HepG2 (cell line): ENCODE results near the gene COPZ2. TPM values are rescaled to one million over a fixed set of nuclear protein-coding genes. Genes with fewer than 3 reads are reported as not detected.
A peak's percentile ranks its signal among the peaks of the same experiment; 100 is the strongest.

Experiments used
- ATAC-seq: fragments of 200-7000 bp; cut with Tn5 transposase; 3 replicates; pipeline ENCODE4 v1.9.1; 2020; ENCODE audit warnings: mild to moderate bottlenecking, moderate library complexity
- BruUV-seq: library from RNA; stranded (reverse); fragments of 400-500 nt; replicated peaks from 2 replicates; lab custom pipeline; 2021; lab: Mats Ljungman, UMichigan
- CTCF ChIA-PET: fragments of 300-600 bp; formaldehyde crosslinking; extraction: SDS; loops from one replicate; lab custom pipeline; 2021; ENCODE audit warnings: low total read pairs, inconsistent platforms, low intra/inter-chr PET ratio; lab: Yijun Ruan, JAX
- POLR2A ChIA-PET: fragments of 350-600 bp; sonication (Branson Sonifier 250); formaldehyde crosslinking; loops from one replicate; lab custom pipeline; 2020; ENCODE audit warnings: antibody characterized with exemption, inconsistent platforms; lab: Yijun Ruan, JAX
- DNase-seq: peaks from one replicate; pipeline ENCODE4 v3.0.0-alpha.2; 2015; ENCODE audit warnings: low spot score
- FAIRE-seq: peaks from 3 replicates; lab custom pipeline; 2011; peaks lifted over from hg19 to GRCh38; lab: Jason Lieb, UNC
- H2AFZ ChIP-seq: one replicate; pipeline ENCODE4 v1.6.1; 2011; ENCODE audit warnings: low read length, inconsistent platforms
- H3K27ac ChIP-seq: fragments of 300-600 bp; 3 replicates; pipeline ENCODE4 v1.8.0; 2011; ENCODE audit warnings: mixed run types, mild to moderate bottlenecking, mixed read lengths, low read length, inconsistent platforms; ENCODE audit not compliant: insufficient read depth; ENCODE audit errors: extremely low read length
- H3K27me3 ChIP-seq, 2 experiments: fragments of 200-600 bp in 1 of 2; 2 replicates in 1 of 2; 3 replicates in 1 of 2; pipeline versions ENCODE4 v1.6.0 to v1.8.0; 2011; ENCODE audit warnings: low read length in 2 of 2, mild to moderate bottlenecking in 2 of 2, moderate library complexity in 2 of 2, inconsistent platforms in 1 of 2; ENCODE audit not compliant: insufficient read depth in 2 of 2, control insufficient read depth in 1 of 2
- H3K36me3 ChIP-seq, 2 experiments: fragments of 200-600 bp in 1 of 2; replicated peaks in 1 of 2; 2 replicates in 1 of 2; 3 replicates in 1 of 2; pipeline versions ENCODE4 v1.5.1 to v1.8.0; 2011; ENCODE audit warnings: low read length in 2 of 2, inconsistent platforms in 1 of 2; ENCODE audit not compliant: insufficient read depth in 2 of 2, control insufficient read depth in 1 of 2
- H3K4me1 ChIP-seq: 2 replicates; pipeline ENCODE4 v1.5.1; 2012; ENCODE audit warnings: low read length, inconsistent platforms; ENCODE audit not compliant: insufficient read depth
- H3K4me2 ChIP-seq: 2 replicates; pipeline ENCODE4 v1.6.0; 2011; ENCODE audit warnings: low read depth, low read length, inconsistent platforms
- H3K4me3 ChIP-seq, 3 experiments: fragments of 200-600 bp in 1 of 3; sonication (generic), shearing (Covaris generic) in 1 of 3; replicated peaks in 1 of 3; 2 replicates each; pipeline ENCODE4 v1.5.1; 2011 to 2016; ENCODE audit warnings: low read length in 3 of 3, inconsistent platforms in 2 of 3, low read depth in 2 of 3, mild to moderate bottlenecking in 2 of 3, control low read depth in 1 of 3, mixed read lengths in 1 of 3; ENCODE audit not compliant: insufficient read depth in 1 of 3
- H3K79me2 ChIP-seq: one replicate; pipeline ENCODE4 v1.6.1; 2011; ENCODE audit warnings: low read length, inconsistent platforms; ENCODE audit not compliant: insufficient read depth
- H3K9ac ChIP-seq: 2 replicates; pipeline ENCODE4 v1.6.0; 2011; ENCODE audit warnings: mild to moderate bottlenecking, low read depth, low read length, inconsistent platforms; ENCODE audit not compliant: insufficient read depth
- H3K9me3 ChIP-seq: 2 replicates; pipeline ENCODE4 v1.5.1; 2012; ENCODE audit warnings: mild to moderate bottlenecking, low read length
- H4K20me1 ChIP-seq: 2 replicates; pipeline ENCODE4 v1.6.0; 2011; ENCODE audit warnings: inconsistent platforms, mild to moderate bottlenecking, low read length, moderate library complexity; ENCODE audit not compliant: insufficient read depth
- ARHGAP35 ChIP-seq: sonication (generic); formaldehyde crosslinking; IDR thresholded peaks from 2 replicates; pipeline ENCODE4 v1.9.0; 2022; ENCODE audit warnings: mild to moderate bottlenecking, inconsistent platforms, moderate library complexity, missing genetic modification reagents, borderline replicate concordance
- GABPA ChIP-seq, 2 experiments: IDR thresholded peaks; 2 replicates each; pipeline ENCODE4 v1.6.1; 2011 to 2016; ENCODE audit warnings: low read depth in 2 of 2, low read length in 1 of 2, missing biosample characterization in 1 of 2, missing genetic modification characterization in 1 of 2
- GATA4 ChIP-seq: sonication (generic); IDR thresholded peaks from 2 replicates; pipeline ENCODE4 v1.6.1; 2016; ENCODE audit warnings: antibody characterized with exemption, low read depth, borderline replicate concordance
- IRX3 ChIP-seq: sonication (generic); formaldehyde crosslinking; IDR thresholded peaks from 2 replicates; pipeline ENCODE4 v1.8.1; 2023; ENCODE audit warnings: mild to moderate bottlenecking, low read depth, missing genetic modification reagents, borderline replicate concordance
- MAZ ChIP-seq, 2 experiments: sonication (generic) in 1 of 2; formaldehyde crosslinking in 1 of 2; IDR thresholded peaks; 2 replicates each; pipeline versions ENCODE4 v1.5.0 to v1.6.1; 2012 to 2020; ENCODE audit warnings: low read depth in 2 of 2, mild to moderate bottlenecking in 2 of 2, borderline replicate concordance in 1 of 2, improper control_type of control experiment in 1 of 2, low read length in 1 of 2, missing genetic modification reagents in 1 of 2, moderate library complexity in 1 of 2
- NCOA1 ChIP-seq: sonication (generic); formaldehyde crosslinking; IDR thresholded peaks from 2 replicates; pipeline ENCODE4 v1.9.0; 2021; ENCODE audit warnings: missing genetic modification reagents
- RCOR2 ChIP-seq: IDR thresholded peaks from 2 replicates; pipeline ENCODE4 v1.6.1; 2016; ENCODE audit warnings: missing biosample characterization, missing genetic modification reagents
- RFX5 ChIP-seq: IDR thresholded peaks from 2 replicates; pipeline ENCODE4 v1.6.1; 2011; ENCODE audit warnings: low read depth, low read length, improper control_type of control experiment
- SIN3B ChIP-seq: fragments of 150-350 bp; IDR thresholded peaks from 2 replicates; pipeline ENCODE4 v1.6.1; 2014; ENCODE audit warnings: low read length
- TCF7 ChIP-seq: sonication (generic); IDR thresholded peaks from 2 replicates; pipeline ENCODE4 v1.6.1; 2016; ENCODE audit warnings: antibody characterized with exemption, low read depth
- ZFP36L2 ChIP-seq: sonication (generic); formaldehyde crosslinking; IDR thresholded peaks from 2 replicates; pipeline ENCODE4 v1.4.0; 2020; ENCODE audit warnings: missing genetic modification reagents
- ZFX ChIP-seq: sonication (generic); formaldehyde crosslinking; IDR thresholded peaks from 2 replicates; pipeline ENCODE4 v1.4.0; 2020; ENCODE audit warnings: mild to moderate bottlenecking, low read depth, missing genetic modification reagents, moderate library complexity
- ZNF549 ChIP-seq: sonication (generic); formaldehyde crosslinking; IDR thresholded peaks from 2 replicates; pipeline ENCODE4 v1.5.0; 2020; ENCODE audit warnings: missing genetic modification reagents
- ZNF672 ChIP-seq: sonication (generic); formaldehyde crosslinking; IDR thresholded peaks from 2 replicates; pipeline ENCODE4 v1.8.1; 2022; ENCODE audit warnings: missing genetic modification reagents
- ZSCAN25 ChIP-seq: sonication (generic); formaldehyde crosslinking; IDR thresholded peaks from 2 replicates; pipeline ENCODE4 v1.8.0; 2022; ENCODE audit warnings: mild to moderate bottlenecking, missing genetic modification reagents
- WGBS: methylation state at CpG from one replicate; pipeline ENCODE4 v1.1.6; 2017; ENCODE audit warnings: low lambda C conversion rate; 5-methylcytosine and 5-hydroxymethylcytosine counted together
- in situ Hi-C: cut with HindIII; loops from 2 replicates; pipeline ENCODE4 v1.10.0; 2017; ENCODE audit warnings: low pct_unique_long_range_greater_than_20kb; ENCODE audit not compliant: extremely low pct_ligation_motif_present
- intact Hi-C: fragments of 100-400 bp; cut with micrococcal nuclease; formaldehyde crosslinking; loops from one replicate; pipeline ENCODE4 v1.10.0; 2022; ENCODE audit not compliant: unreplicated experiment
- polyA plus RNA-seq, 8 experiments: library from polyadenylated mRNA; depleted of rRNA in 3 of 8; stranded (reverse) in 7 of 8; unstranded in 1 of 8; fragments of >200 nt; fragmentation: Illumina TruSeq in 4 of 8; extraction: Trizol in 4 of 8; gene quantifications; 2 replicates each; pipeline versions ENCODE4 v1.2.1 to v1.2.3, GENCODE V29; 2011 to 2016; ENCODE audit warnings: low read depth in 4 of 8, missing spikeins in 1 of 8, mixed read lengths in 1 of 8; ENCODE audit not compliant: insufficient read depth in 1 of 8
- total RNA-seq, 5 experiments: library from RNA; depleted of rRNA; stranded (reverse); fragments of >200 nt; fragmentation: Illumina TruSeq; extraction: Trizol; gene quantifications; 2 replicates each; pipeline ENCODE4 v1.2.3, GENCODE V29; 2016; ENCODE audit warnings: low read depth in 1 of 5
- TF ChIP-seq, protein P1 (sequence below): sonication (generic); formaldehyde crosslinking; IDR thresholded peaks from 2 replicates; pipeline ENCODE4 v1.9.0; 2022; ENCODE audit warnings: missing genetic modification reagents, mild to moderate bottlenecking, borderline replicate concordance
- TF ChIP-seq, protein P2 (sequence below): sonication (generic); formaldehyde crosslinking; conservative IDR thresholded peaks from 2 replicates; pipeline ENCODE4 v1.8.1; 2023; ENCODE audit warnings: missing genetic modification reagents
- TF ChIP-seq, protein P3 (sequence below): sonication (generic); formaldehyde crosslinking; IDR thresholded peaks from 2 replicates; pipeline ENCODE4 v1.5.1; 2020; ENCODE audit warnings: mild to moderate bottlenecking, missing genetic modification reagents, borderline replicate concordance

COPZ2 gene
- total and polyA plus RNA-seq, 2 of the 13 experiments (the other 11 are each of a cell fraction or from before 2014, with no cell fraction given), result 0.61 to 1.5 TPM

DNA sequence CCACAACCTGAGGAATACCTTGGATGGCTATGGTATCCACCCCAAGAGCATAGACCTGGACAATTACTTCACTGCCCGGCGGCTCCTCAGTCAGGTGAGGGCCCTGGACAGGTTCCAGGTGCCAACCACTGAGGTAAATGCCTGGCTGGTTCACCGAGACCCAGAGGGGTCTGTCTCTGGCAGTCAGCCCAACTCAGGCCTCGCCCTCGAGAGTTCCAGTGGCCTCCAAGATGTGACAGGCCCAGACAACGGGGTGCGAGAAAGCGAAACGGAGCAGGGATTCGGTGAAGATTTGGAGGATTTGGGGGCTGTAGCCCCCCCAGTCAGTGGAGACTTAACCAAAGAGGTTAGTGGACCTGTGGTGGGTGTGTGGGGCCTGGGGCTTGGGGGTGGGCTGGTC, 13.7 kb upstream of the COPZ2 start (continued):
- TF ChIP-seq, protein P1, sequence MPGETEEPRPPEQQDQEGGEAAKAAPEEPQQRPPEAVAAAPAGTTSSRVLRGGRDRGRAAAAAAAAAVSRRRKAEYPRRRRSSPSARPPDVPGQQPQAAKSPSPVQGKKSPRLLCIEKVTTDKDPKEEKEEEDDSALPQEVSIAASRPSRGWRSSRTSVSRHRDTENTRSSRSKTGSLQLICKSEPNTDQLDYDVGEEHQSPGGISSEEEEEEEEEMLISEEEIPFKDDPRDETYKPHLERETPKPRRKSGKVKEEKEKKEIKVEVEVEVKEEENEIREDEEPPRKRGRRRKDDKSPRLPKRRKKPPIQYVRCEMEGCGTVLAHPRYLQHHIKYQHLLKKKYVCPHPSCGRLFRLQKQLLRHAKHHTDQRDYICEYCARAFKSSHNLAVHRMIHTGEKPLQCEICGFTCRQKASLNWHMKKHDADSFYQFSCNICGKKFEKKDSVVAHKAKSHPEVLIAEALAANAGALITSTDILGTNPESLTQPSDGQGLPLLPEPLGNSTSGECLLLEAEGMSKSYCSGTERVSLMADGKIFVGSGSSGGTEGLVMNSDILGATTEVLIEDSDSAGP (CRISPR knock-in tag), result no peak
- TF ChIP-seq ARHGAP35 (CRISPR knock-in tag) (no peak), MAZ (IDR thresholded peaks at IDR 0.05; ENCODE audit: borderline replicate concordance, low read depth, low read length) (no peak), MAZ (CRISPR knock-in tag; IDR thresholded peaks at IDR 0.05; ENCODE audit: low read depth) (no peak), NCOA1 (CRISPR knock-in tag) (no peak), RCOR2 (no peak), RFX5 (no peak)
- TF ChIP-seq, protein P2, sequence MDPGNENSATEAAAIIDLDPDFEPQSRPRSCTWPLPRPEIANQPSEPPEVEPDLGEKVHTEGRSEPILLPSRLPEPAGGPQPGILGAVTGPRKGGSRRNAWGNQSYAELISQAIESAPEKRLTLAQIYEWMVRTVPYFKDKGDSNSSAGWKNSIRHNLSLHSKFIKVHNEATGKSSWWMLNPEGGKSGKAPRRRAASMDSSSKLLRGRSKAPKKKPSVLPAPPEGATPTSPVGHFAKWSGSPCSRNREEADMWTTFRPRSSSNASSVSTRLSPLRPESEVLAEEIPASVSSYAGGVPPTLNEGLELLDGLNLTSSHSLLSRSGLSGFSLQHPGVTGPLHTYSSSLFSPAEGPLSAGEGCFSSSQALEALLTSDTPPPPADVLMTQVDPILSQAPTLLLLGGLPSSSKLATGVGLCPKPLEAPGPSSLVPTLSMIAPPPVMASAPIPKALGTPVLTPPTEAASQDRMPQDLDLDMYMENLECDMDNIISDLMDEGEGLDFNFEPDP (CRISPR knock-in tag), result no peak

DNA sequence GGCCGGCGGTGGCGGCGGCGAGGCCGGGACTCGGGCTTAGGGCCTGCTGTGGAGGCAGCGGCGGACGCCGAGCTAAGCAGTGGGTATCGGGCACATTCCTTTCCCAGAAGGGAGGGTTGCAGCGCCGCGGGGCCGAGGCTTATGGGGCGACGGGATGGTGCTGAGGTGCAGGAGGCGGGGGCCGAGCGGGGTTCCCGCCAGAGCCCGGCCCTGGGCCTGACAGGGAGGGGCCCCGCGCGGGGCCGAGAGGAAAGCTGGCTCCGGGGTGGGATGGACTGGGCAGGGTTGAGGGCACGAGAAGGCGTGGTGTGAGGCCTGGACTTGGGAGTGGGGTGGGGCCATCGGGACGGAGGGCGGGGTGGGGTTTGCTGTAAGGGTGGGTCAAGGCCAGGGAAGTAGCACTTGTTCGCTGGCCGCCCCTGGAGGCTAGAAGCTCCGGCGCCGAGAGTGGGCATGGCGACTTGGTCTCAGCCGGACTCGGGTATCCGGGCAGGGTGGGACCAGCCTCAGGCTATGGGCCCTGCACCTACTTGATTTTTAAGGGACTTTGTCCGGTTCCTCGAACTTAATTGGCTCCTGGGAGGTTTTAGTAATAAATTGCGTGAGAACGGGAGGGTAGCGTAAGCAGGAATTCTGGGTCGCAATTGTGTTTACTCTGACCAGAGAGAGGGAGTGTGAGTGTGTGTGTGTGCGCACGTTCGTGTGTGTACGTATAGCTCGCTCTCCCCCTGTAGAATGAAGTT, 11.0 kb upstream of the COPZ2 start:
- DNase-seq (peak; percentile 91), FAIRE-seq (peak; percentile 92), ATAC-seq (peak; percentile 84)
- under 1% methylated on average over 27 of the region's 53 CpGs for WGBS
- peaks cover 69% of the 10 kb centered on the region for H3K4me1 ChIP-seq
- H3K36me3 ChIP-seq, result peaks cover 4 to 30% of the 10 kb centered on the region in 2 experiments
- peaks cover 32% of the 10 kb centered on the region for H4K20me1 ChIP-seq
- CTCF ChIA-PET, result interaction anchor here (1.7 kb wide), 1 partner anchor 26 kb away, joined by 7 read pairs; no protein-coding TSS in a partner anchor
- no TSS peak for BruUV-seq
- intact Hi-C loops (loop anchor here (1.0 kb wide), 1 partner anchor 22 kb away; no protein-coding TSS in a partner anchor), in situ Hi-C loops (no loop called here)
- H3K9ac ChIP-seq, result peak overlapping the region; percentile 88
- peak overlapping the region; percentile 81 to 88 (median 85) for H3K4me3 ChIP-seq
- H3K9me3 ChIP-seq, result no peaks in the 10 kb centered on the region
- H2AFZ ChIP-seq, result no peak overlapping the region
- peaks cover 46% of the 10 kb centered on the region for H3K79me2 ChIP-seq
- peak overlapping the region; percentile 93 for H3K4me2 ChIP-seq
- H3K27ac ChIP-seq, result peak overlapping the region; percentile 97
- H3K27me3 ChIP-seq, result no peaks in the 10 kb centered on the region; a peak in 2 of 5 replicates
- POLR2A ChIA-PET, result interaction anchor here (0.6 to 2.9 kb wide), 43 partner anchors 9 to 844 kb away, joined by 3 to 56 read pairs (median 5); partner anchors contain the start of genes ATP5MC1, CBX1, CDK5RAP3 and COPZ2
- TF ChIP-seq ZFP36L2 (CRISPR knock-in tag) (no peak), GATA4 (peak; percentile 74; the same call in 1 of the 2 replicates), IRX3 (no peak; the same call in 1 of the 2 replicates), TCF7 (no peak), ZNF549 (CRISPR knock-in tag) (no peak), ZSCAN25 (CRISPR knock-in tag) (peak; percentile 81), GABPA (IDR thresholded peaks at IDR 0.05; ENCODE audit: low read depth, low read length) (no peak), GABPA (CRISPR knock-in tag; IDR thresholded peaks at IDR 0.05; ENCODE audit: low read depth) (no peak), ZNF672 (no peak), SIN3B (no peak), ZFX (peak; percentile 98)
- TF ChIP-seq, protein P3, sequence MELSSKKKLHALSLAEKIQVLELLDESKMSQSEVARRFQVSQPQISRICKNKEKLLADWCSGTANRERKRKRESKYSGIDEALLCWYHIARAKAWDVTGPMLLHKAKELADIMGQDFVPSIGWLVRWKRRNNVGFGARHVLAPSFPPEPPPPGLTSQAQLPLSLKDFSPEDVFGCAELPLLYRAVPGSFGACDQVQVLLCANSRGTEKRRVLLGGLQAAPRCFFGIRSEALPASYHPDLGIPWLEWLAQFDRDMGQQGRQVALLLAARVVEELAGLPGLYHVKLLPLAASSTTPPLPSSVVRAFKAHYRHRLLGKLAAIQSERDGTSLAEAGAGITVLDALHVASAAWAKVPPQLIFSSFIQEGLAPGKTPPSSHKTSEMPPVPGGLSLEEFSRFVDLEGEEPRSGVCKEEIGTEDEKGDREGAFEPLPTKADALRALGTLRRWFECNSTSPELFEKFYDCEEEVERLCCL (CRISPR knock-in tag), result peak; percentile 97
